Neuronal stem cell (in vitro differentiated cells): ENCODE data around the gene HOXC4.
"Not testable (repeated sequence)": the region's sequence is repeated elsewhere in the genome, so short reads cannot be mapped to it uniquely, and the experiment has no call there.

Source experiments
- DNase-seq: peaks from one replicate; pipeline ENCODE4 v3.0.0-alpha.2; 2013; ENCODE audit warnings: low spot score
- H2AFZ ChIP-seq: one replicate; pipeline ENCODE4 v1.6.1; 2013; ENCODE audit warnings: mild to moderate bottlenecking, low read length, inconsistent platforms
- H2AK5ac ChIP-seq: 2 replicates; pipeline ENCODE4 v1.6.1; 2013; ENCODE audit warnings: low read depth, mild to moderate bottlenecking, inconsistent platforms, low read length, moderate library complexity, mixed read lengths
- H2BK120ac ChIP-seq: 2 replicates; pipeline ENCODE4 v1.6.1; 2013; ENCODE audit warnings: low read depth, mild to moderate bottlenecking, inconsistent platforms, low read length, moderate library complexity, mixed read lengths
- H2BK12ac ChIP-seq: one replicate; pipeline ENCODE4 v1.6.1; 2013; ENCODE audit warnings: low read length, inconsistent platforms
- H2BK15ac ChIP-seq: 2 replicates; pipeline ENCODE4 v1.6.1; 2013; ENCODE audit warnings: mild to moderate bottlenecking, low read length, inconsistent platforms, mixed read lengths
- H2BK5ac ChIP-seq: one replicate; pipeline ENCODE4 v1.6.1; 2013; ENCODE audit warnings: inconsistent platforms, mild to moderate bottlenecking, low read length, moderate library complexity
- H3K14ac ChIP-seq: one replicate; pipeline ENCODE4 v1.6.1; 2013; ENCODE audit warnings: low read length, inconsistent platforms
- H3K18ac ChIP-seq: 2 replicates; pipeline ENCODE4 v1.6.1; 2013; ENCODE audit warnings: low read length, inconsistent platforms
- H3K23ac ChIP-seq: 2 replicates; pipeline ENCODE4 v1.6.1; 2013; ENCODE audit warnings: low read depth, mild to moderate bottlenecking, mixed read lengths, low read length, inconsistent platforms; ENCODE audit not compliant: poor library complexity
- H3K27ac ChIP-seq: replicated peaks from 3 replicates; pipeline ENCODE4 v1.5.1; 2013; ENCODE audit warnings: low read length, inconsistent platforms
- H3K27me3 ChIP-seq, 3 experiments: 2 replicates each; pipeline ENCODE4 v1.6.1; 2013; ENCODE audit warnings: low read length in 3 of 3, mild to moderate bottlenecking in 2 of 3, inconsistent platforms in 1 of 3, low read depth in 1 of 3, mixed read lengths in 1 of 3, moderate library complexity in 1 of 3; ENCODE audit not compliant: control insufficient read depth in 3 of 3, insufficient read depth in 3 of 3
- H3K36me3 ChIP-seq, 2 donors: replicated peaks in 1 of 2; 2 replicates each; pipeline ENCODE4 v1.6.1; 2013; ENCODE audit warnings: low read length in 2 of 2; ENCODE audit not compliant: control insufficient read depth in 2 of 2, insufficient read depth in 2 of 2
- H3K4ac ChIP-seq: 2 replicates; pipeline ENCODE4 v1.6.1; 2013; ENCODE audit warnings: inconsistent platforms, mild to moderate bottlenecking, low read length, moderate library complexity
- H3K4me1 ChIP-seq, 2 donors: 1 replicate in 1 of 2; 2 replicates in 1 of 2; pipeline ENCODE4 v1.6.1; 2013; ENCODE audit warnings: low read length in 2 of 2, low read depth in 1 of 2; ENCODE audit not compliant: control insufficient read depth in 2 of 2, insufficient read depth in 1 of 2
- H3K4me2 ChIP-seq: one replicate; pipeline ENCODE4 v1.6.1; 2013; ENCODE audit warnings: mild to moderate bottlenecking, low read length, inconsistent platforms; ENCODE audit not compliant: insufficient read depth, poor library complexity, severe bottlenecking
- H3K4me3 ChIP-seq, 2 donors: 2 replicates each; pipeline ENCODE4 v1.5.1; 2013; ENCODE audit warnings: low read length in 2 of 2, mild to moderate bottlenecking in 2 of 2, inconsistent platforms in 1 of 2, moderate library complexity in 1 of 2
- H3K79me1 ChIP-seq: one replicate; pipeline ENCODE4 v1.6.1; 2013; ENCODE audit warnings: low read depth, mild to moderate bottlenecking, inconsistent platforms, low read length, moderate library complexity
- H3K9ac ChIP-seq: one replicate; pipeline ENCODE4 v1.6.1; 2013; ENCODE audit warnings: mild to moderate bottlenecking, low read depth, low read length, inconsistent platforms; ENCODE audit not compliant: poor library complexity
- H3K9me3 ChIP-seq, 2 donors: replicated peaks in 1 of 2; 2 replicates each; pipeline versions ENCODE3 to v1.6.1; 2013; ENCODE audit warnings: low read length in 2 of 2, mild to moderate bottlenecking in 2 of 2, inconsistent platforms in 1 of 2, low read depth in 1 of 2, mixed read lengths in 1 of 2, moderate library complexity in 1 of 2; ENCODE audit not compliant: control insufficient read depth in 2 of 2, insufficient read depth in 1 of 2
- H4K8ac ChIP-seq: one replicate; pipeline ENCODE4 v1.6.1; 2013; ENCODE audit warnings: low read depth, mild to moderate bottlenecking, inconsistent platforms, low read length, moderate library complexity
- H4K91ac ChIP-seq: one replicate; pipeline ENCODE4 v1.6.1; 2013; ENCODE audit warnings: low read length, low read depth, mild to moderate bottlenecking, inconsistent platforms; ENCODE audit not compliant: poor library complexity
- WGBS, 2 donors: extraction: QIAGEN DNeasy Blood & Tissue Kit; methylation state at CpG; one replicate each; pipeline ENCODE4 v1.1.7; 2013; ENCODE audit warnings: missing lambda C conversion rate in 2 of 2, mixed read lengths in 1 of 2; ENCODE audit not compliant: insufficient read length in 2 of 2, insufficient replicate concordance in 1 of 2; ENCODE audit errors: extremely low coverage in 2 of 2; 5-methylcytosine and 5-hydroxymethylcytosine counted together

Gene HOXC4

GRCh38 chr12:54082397-54082892, 28.8 kb downstream of the HOXC4 start:
- no CpG with 5 or more reads among the region's 36 CpGs for WGBS, 2 donors
- Histone ChIP-seq H3K23ac (no peak overlapping the region), H3K9me3 (no peaks in the 10 kb centered on the region), H3K4ac (no peak overlapping the region), H3K4me2 (no peak overlapping the region), H3K27me3 (peaks cover 5 to 79% (median 76%) of the 10 kb centered on the region in 3 experiments), H2BK120ac (no peak overlapping the region), H2BK15ac (no peak overlapping the region), H3K36me3 (no peaks in the 10 kb centered on the region), H2AFZ (no peak overlapping the region), H2AK5ac (no peak overlapping the region), H3K9ac (no peak overlapping the region), H3K4me1 (no peaks in the 10 kb centered on the region), H3K27ac (no peak overlapping the region), H3K18ac (no peak overlapping the region), H2BK12ac (no peak overlapping the region), H4K91ac (no peak overlapping the region), H2BK5ac (no peak overlapping the region), H4K8ac (no peak overlapping the region), H3K79me1 (no peaks in the 10 kb centered on the region), H3K4me3 (no peak overlapping the region), H3K14ac (no peak overlapping the region)
- no peak for DNase-seq

- H2BK15ac ChIP-seq, H3K4ac ChIP-seq, H3K4me3 ChIP-seq, H3K9me3 ChIP-seq, H3K79me1 ChIP-seq, H4K8ac ChIP-seq, DNase-seq, H4K91ac ChIP-seq, H2BK12ac ChIP-seq, H3K18ac ChIP-seq, H3K9ac ChIP-seq, H3K23ac ChIP-seq, H3K14ac ChIP-seq, H2BK5ac ChIP-seq, H2AFZ ChIP-seq, H3K36me3 ChIP-seq, H2BK120ac ChIP-seq, H2AK5ac ChIP-seq, H3K27ac ChIP-seq, H3K4me1 ChIP-seq, H3K4me2 ChIP-seq: not testable (repeated sequence)
- peaks cover 3 to 69% (median 63%) of the 10 kb centered on the region in 3 experiments for H3K27me3 ChIP-seq
These were observed 34.4 kb downstream of the HOXC4 start for GRCh38 chr12:54088011-54088410.

- H3K18ac ChIP-seq, H2AFZ ChIP-seq, H2BK120ac ChIP-seq, H3K9ac ChIP-seq, H3K4me3 ChIP-seq, H3K79me1 ChIP-seq, H3K4me2 ChIP-seq, H2AK5ac ChIP-seq, H3K36me3 ChIP-seq, H4K8ac ChIP-seq, H2BK5ac ChIP-seq, DNase-seq, H4K91ac ChIP-seq, H3K9me3 ChIP-seq, H3K4me1 ChIP-seq, H2BK15ac ChIP-seq, H3K4ac ChIP-seq, H3K14ac ChIP-seq, H3K27ac ChIP-seq, H2BK12ac ChIP-seq, H3K23ac ChIP-seq: not testable (repeated sequence)
- no CpG with 5 or more reads among the region's 6 CpGs for WGBS, 2 donors
- H3K27me3 ChIP-seq: peaks cover 3 to 60% (median 49%) of the 10 kb centered on the region in 3 experiments
These were observed 35.8 kb downstream of the HOXC4 start for GRCh38 chr12:54089465-54089864.

GRCh38 chr12:54090312-54090711, 36.7 kb downstream of the HOXC4 start:
- Histone ChIP-seq H3K4me2 (peak overlapping the region; percentile 18), H3K27me3 (peaks cover 3 to 53% (median 43%) of the 10 kb centered on the region in 3 experiments)
- no CpG with 5 or more reads among the region's 37 CpGs for WGBS, 2 donors
- not testable (repeated sequence) for H3K23ac ChIP-seq, H4K91ac ChIP-seq, H3K36me3 ChIP-seq, H2BK120ac ChIP-seq, H3K4me3 ChIP-seq, H3K4ac ChIP-seq, H3K4me1 ChIP-seq, H3K18ac ChIP-seq, H3K9me3 ChIP-seq, H4K8ac ChIP-seq, H2BK12ac ChIP-seq, DNase-seq, H2BK5ac ChIP-seq, H2BK15ac ChIP-seq, H2AK5ac ChIP-seq, H3K9ac ChIP-seq, H2AFZ ChIP-seq, H3K27ac ChIP-seq, H3K79me1 ChIP-seq, H3K14ac ChIP-seq
